ENCODE results near the gene DPH2. TPM values are rescaled to one million over a fixed set of nuclear protein-coding genes. Genes with fewer than 3 reads are reported as not detected.

The DPH2 gene
- total and polyA plus RNA-seq, 2 of the 8 experiments (the other 6 are each of a cell fraction or from before 2014, with no cell fraction given) = 64.9 to 92.1 TPM

- TF ChIP-seq CTCF (IDR thresholded peaks at IDR 0.05; ENCODE audit: control extremely low read depth in 1 of 3, insufficient read depth in 1 of 3, low read depth in 1 of 3, low read length in 3 of 3) (peak in 2 of 3 experiments; percentile 70 to 80; a peak in 3 of 4 replicates), BCL11A (IDR thresholded peaks at IDR 0.05; ENCODE audit: low read depth in 2 of 2, low read length in 2 of 2) (no peak), USF2 (IDR thresholded peaks at IDR 0.05; ENCODE audit: low read length) (no peak), JUND (IDR thresholded peaks at IDR 0.05; ENCODE audit: low read length) (no peak), SIRT6 (IDR thresholded peaks at IDR 0.05; ENCODE audit: low read length) (no peak)
These were observed 39.5 kb upstream of the DPH2 start (continued) for GRCh38 chr1:43930168-43930948.

All from H1 (cell line).